Measurements from ENCODE around the gene OSBPL3.

DNA sequence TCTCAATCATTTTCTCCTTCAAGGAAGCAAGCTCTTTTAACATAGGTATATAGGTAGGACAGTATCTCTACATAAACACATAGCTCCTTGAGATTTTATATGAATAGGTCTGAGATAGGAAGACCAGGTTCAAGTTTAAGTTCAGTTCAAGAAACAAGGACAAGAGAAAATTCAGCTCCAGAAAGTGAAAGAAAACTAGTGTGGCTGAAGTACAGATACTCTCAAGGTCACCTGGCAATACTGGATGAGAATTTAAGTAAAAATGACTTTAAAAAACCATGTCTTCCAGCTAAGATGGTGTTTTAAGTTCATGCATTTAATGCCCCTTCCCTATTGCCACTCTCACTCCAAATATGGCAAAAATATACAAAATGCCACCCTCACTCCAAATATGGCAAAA lies 91.3 kb downstream of the OSBPL3 start:
- TF ChIP-seq, protein P1, sequence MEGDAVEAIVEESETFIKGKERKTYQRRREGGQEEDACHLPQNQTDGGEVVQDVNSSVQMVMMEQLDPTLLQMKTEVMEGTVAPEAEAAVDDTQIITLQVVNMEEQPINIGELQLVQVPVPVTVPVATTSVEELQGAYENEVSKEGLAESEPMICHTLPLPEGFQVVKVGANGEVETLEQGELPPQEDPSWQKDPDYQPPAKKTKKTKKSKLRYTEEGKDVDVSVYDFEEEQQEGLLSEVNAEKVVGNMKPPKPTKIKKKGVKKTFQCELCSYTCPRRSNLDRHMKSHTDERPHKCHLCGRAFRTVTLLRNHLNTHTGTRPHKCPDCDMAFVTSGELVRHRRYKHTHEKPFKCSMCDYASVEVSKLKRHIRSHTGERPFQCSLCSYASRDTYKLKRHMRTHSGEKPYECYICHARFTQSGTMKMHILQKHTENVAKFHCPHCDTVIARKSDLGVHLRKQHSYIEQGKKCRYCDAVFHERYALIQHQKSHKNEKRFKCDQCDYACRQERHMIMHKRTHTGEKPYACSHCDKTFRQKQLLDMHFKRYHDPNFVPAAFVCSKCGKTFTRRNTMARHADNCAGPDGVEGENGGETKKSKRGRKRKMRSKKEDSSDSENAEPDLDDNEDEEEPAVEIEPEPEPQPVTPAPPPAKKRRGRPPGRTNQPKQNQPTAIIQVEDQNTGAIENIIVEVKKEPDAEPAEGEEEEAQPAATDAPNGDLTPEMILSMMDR (IDR thresholded peaks at IDR 0.05 in 4 of 5, conservative IDR thresholded peaks at IDR 0.05 in 1 of 5), result no peak
- no peak for TF ChIP-seq POLR2A (IDR thresholded peaks at IDR 0.05)

All from gastrocnemius medialis (tissue), 4 donors.